NCI-H146 treated with DMSO at 0.1 percent for 48 hours (cell line): ENCODE results near the gene DHDH.

Experiments used
- DNase-seq: peaks from one replicate; lab custom pipeline; 2025; ENCODE audit not compliant: unreplicated experiment; lab: John Stamatoyannopoulos, UW

The DHDH gene

GRCh38 chr19:48965040-48965805 is 31.7 kb downstream of the DHDH start, which contains the start of gene FTL:
Gene FTL, plus strand, starts transcription at chr19:48965309. Its CDS starts 199 bp downstream, at chr19:48965508.
- DNase-seq: peak; percentile 88

DNA sequence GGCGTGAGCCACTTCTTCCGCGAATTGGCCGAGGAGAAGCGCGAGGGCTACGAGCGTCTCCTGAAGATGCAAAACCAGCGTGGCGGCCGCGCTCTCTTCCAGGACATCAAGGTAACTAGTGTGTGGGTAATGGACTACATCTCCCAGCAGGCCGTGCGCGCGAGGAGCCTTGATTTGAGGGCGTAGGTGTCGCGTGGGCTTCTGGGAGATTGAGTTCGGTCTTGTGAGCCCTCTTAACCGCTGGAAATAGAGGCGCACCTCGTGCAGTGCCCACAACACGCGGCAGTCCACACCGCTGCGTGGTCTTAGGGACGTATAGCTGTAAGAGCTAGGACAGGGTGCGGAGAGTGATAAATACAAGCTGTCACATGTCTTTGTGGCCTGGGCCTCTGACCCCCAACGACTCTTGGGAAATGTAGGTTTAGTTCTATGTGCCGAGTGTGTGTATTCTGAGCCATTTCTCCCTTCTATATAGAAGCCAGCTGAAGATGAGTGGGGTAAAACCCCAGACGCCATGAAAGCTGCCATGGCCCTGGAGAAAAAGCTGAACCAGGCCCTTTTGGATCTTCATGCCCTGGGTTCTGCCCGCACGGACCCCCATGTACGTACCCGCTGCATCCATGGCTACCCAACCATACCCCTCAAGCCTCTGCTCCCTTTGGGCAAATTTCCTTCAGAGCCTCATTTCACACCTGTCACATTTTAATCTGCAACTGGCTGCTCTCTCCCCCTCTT is 32.5 kb downstream of the DHDH start:
- DNase-seq: peak; percentile 86

DNA sequence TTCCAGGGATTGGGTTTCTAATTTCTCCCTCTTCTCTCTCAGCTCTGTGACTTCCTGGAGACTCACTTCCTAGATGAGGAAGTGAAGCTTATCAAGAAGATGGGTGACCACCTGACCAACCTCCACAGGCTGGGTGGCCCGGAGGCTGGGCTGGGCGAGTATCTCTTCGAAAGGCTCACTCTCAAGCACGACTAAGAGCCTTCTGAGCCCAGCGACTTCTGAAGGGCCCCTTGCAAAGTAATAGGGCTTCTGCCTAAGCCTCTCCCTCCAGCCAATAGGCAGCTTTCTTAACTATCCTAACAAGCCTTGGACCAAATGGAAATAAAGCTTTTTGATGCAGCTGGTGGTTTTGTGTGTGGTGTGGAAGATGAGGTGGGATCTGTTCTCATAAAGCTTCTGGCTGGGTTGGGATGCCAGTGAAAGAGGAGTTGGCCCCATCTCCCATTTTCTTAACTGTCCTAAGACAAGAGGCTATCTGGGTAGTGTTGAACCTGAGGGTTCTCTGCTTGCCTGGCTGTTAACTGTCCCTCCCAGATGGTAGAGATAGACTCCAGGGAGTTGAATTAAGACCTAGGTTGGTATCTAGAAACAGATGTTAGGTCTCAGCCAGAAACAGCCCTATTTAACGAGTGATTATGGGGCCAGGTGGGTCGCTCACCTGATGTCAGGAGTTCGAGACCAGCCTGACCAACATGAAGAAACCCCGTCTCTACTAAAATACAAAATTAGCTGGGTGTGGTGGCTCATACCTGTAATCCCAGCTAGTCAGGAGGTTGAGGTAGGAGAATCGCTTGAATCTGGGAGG is 33.2 kb downstream of the DHDH start:
- no peak for DNase-seq

GRCh38 chr19:48967346-48968178 is 34.1 kb downstream of the DHDH start:
- no peak for DNase-seq

- no peak for DNase-seq
Observed at GRCh38 chr19:48968179-48968661, 34.7 kb downstream of the DHDH start.

- no peak for DNase-seq
Observed at GRCh38 chr19:48968813-48969218, 35.3 kb downstream of the DHDH start.

GRCh38 chr19:48969276-48970138 is 36.0 kb downstream of the DHDH start:
- DNase-seq: no peak

- no peak for DNase-seq
Observed at GRCh38 chr19:48970139-48970766, 36.8 kb downstream of the DHDH start.

- no peak for DNase-seq
Observed at GRCh38 chr19:48970923-48971395, 37.5 kb downstream of the DHDH start.

- no peak for DNase-seq
Observed at GRCh38 chr19:48975947-48976847, 42.7 kb downstream of the DHDH start.

DNA sequence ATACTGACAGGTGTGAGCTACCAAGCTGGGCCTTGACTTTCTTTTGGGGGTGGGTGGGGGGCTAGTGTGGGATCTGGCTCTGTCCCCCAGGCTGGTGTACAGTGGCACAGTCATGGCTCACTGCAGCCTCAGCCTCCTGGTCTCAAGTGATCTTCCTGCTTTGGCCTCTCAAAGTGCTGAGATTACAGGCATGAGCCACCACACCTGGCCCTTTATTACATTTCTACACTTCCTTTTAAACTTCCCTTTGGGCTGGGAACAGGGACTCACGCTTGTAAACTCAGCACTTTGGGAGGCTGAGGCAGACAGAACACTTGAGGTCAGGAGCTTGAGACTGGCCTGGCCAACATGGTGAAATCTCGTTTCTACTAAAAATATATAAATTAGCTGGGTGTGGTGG is 43.6 kb downstream of the DHDH start:
- DNase-seq: no peak

DNA sequence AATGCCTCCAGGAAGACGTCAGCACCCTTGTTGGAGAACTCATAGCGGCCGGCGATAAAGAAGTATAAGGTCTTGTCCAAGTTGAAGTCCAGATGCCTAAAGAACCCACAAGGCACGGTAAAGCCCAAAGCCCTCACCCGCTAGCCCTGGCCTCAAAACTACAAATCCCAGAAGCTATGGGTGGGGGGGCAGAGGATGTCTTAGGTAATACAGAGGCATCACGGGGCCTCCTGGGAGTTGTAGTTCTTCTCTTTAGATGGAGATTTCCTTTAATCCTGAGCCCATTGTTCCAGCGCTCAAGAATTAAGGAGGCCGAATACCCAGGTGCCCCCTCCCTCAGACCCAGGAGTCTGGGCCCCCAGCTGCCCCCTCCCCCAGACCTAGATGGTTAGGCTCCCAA is 48.8 kb downstream of the DHDH start:
- DNase-seq: no peak

- no peak for DNase-seq
Observed at GRCh38 chr19:48985711-48986110, 52.2 kb downstream of the DHDH start.

- no peak for DNase-seq
Observed at GRCh38 chr19:48986211-48986610, 52.7 kb downstream of the DHDH start.

DNA sequence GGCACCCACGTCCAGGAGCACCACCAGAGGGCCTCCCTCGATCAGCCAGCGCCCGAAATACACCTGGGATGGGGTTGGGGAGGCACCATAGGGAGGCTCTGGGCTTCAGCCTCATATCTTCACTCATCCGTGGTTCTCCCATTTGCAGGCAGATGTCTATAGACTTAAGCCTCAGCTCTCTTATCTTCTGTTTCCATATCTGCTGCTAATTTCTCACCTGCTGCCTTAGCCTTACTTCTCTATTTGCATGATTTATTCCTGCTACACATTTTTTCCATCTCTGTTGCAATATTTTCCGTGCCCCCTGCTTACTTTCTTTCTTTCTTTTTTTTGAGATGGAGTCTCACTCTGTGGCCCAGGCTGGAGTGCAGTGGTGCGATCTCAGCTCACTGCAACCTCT is 53.8 kb downstream of the DHDH start:
- DNase-seq: no peak

DNA sequence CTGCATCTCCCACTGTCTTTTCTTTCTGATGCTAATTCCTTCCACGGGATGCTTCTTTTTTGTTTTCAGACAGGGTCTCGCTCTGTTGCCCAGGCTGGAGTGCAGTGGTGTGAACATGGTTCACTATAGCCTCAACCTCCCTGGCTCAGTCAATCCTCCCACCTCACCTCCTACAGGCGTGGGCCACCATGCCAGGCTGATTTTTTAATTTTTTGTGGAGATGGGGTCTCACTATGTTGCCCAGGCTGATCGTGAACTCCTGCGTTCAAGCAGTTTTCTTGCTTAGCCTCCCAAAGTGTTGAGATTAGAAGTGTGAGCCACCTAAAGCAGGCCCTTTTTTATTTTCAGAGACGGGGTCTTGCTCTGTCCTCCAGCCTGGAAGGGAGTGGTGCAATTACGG is 54.8 kb downstream of the DHDH start:
- no peak for DNase-seq

DNA sequence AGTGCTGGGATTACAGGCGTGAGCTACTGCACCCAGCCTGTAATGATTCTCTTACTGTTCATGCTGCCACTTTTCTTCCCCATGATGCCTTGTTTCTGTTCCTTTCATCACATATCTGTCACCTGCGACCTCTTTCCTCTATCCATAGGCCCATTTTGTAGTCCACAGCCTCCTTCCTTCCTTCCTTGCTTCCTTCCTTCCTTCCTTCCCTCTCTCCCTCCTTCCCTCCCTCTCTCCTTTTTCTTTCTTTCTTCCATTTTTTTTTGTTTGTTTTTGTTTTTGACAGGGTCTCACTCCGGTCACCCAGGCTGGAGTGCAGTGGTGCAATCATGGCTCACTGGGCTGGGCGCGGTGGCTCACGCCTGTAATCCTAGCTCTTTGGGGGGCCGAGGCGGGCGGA is 55.4 kb downstream of the DHDH start:
- DNase-seq: no peak

DNA sequence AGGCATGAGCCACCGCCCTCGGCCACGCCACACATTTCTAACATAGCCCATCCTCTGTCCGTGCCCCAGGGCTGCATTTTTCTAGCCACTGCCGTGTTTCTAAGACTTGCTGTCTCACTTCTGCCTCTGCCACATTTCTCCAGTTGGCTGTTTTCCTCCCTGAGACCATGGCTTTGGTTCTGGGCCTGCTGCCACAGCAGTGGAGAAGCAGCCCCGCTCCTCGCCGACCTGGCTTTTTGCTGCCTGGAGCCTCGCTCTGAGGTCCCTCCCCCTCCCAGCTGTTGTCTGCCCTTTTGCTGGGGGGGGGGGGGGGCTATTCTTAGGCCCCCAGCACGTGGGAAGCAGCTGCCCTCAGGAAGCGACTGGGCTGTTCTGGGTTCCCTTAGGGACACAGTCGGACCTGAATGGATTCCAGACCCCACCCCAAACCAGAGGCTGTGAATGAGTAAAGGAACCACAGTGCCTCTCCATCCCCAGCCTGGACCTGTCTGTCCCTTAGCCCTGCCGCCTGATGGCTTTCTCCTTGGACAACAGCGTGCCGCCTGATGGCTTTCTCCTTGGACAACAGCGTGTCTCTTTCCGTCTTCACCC is 56.3 kb downstream of the DHDH start:
- no peak for DNase-seq
